Thymus (tissue), 11 donors: Measurements from ENCODE around the gene ZNF688. TPM values are rescaled to one million over a fixed set of nuclear protein-coding genes. Genes with fewer than 3 reads are reported as not detected.

Experiments
- DNase-seq, 9 donors: peaks; one replicate each; pipeline ENCODE4 v3.0.0-alpha.2; 2013; ENCODE audit warnings: low spot score in 9 of 9, low read depth in 6 of 9, missing footprints in 1 of 9
- H3K27ac ChIP-seq, 2 donors: one replicate each; pipeline ENCODE4 v1.5.1; 2013; ENCODE audit warnings: control low read depth in 1 of 2, low read depth in 1 of 2, low read length in 1 of 2, mild to moderate bottlenecking in 1 of 2, moderate library complexity in 1 of 2
- H3K27me3 ChIP-seq, 2 donors: one replicate each; pipeline ENCODE4 v1.5.1; 2013; ENCODE audit warnings: low read length in 1 of 2; ENCODE audit not compliant: control insufficient read depth in 2 of 2, insufficient read depth in 1 of 2
- H3K36me3 ChIP-seq, 2 donors: one replicate each; pipeline ENCODE4 v1.5.1; 2013; ENCODE audit warnings: low read length in 1 of 2, mild to moderate bottlenecking in 1 of 2, moderate library complexity in 1 of 2; ENCODE audit not compliant: control insufficient read depth in 2 of 2, insufficient read depth in 2 of 2
- H3K4me1 ChIP-seq, 2 donors: one replicate each; pipeline ENCODE4 v1.5.1; 2013; ENCODE audit warnings: low read length in 2 of 2; ENCODE audit not compliant: control insufficient read depth in 2 of 2, insufficient read depth in 2 of 2
- H3K4me3 ChIP-seq, 2 donors: one replicate each; pipeline ENCODE4 v1.5.1; 2013; ENCODE audit warnings: low read length in 2 of 2, control low read depth in 1 of 2, mild to moderate bottlenecking in 1 of 2
- H3K9me3 ChIP-seq, 2 donors: one replicate each; pipeline ENCODE4 v1.5.1; 2013; ENCODE audit warnings: low read length in 1 of 2, mild to moderate bottlenecking in 1 of 2; ENCODE audit not compliant: control insufficient read depth in 2 of 2, insufficient read depth in 1 of 2
- WGBS: extraction: QIAGEN DNeasy Blood & Tissue Kit; methylation state at CpG from one replicate; pipeline ENCODE4 v1.1.7; 2013; 5-methylcytosine and 5-hydroxymethylcytosine counted together
- polyA plus RNA-seq: library from polyadenylated mRNA; stranded (reverse); fragments of 200-250 nt; gene quantifications from one replicate; pipeline ENCODE4 v1.2.3, GENCODE V29; 2013
- total RNA-seq: library from RNA; stranded (reverse); fragments of 120-200 nt; gene quantifications from one replicate; pipeline ENCODE4 v1.2.4, GENCODE V29; 2013
- donor health status: healthy.

Gene ZNF688
- total and polyA plus RNA-seq, 2 donors, result 17.5 to 38.1 TPM

- no peak for DNase-seq
- H3K27ac ChIP-seq, result no peak overlapping the region
- H3K4me1 ChIP-seq, result peaks cover 29 to 62% of the 10 kb centered on the region in 2 donors
- no peak overlapping the region for H3K4me3 ChIP-seq
- WGBS, result 85% methylated on average over 7 of the region's 7 CpGs
- H3K9me3 ChIP-seq, result no peaks in the 10 kb centered on the region
- H3K36me3 ChIP-seq, result peaks cover 0 to 4% of the 10 kb centered on the region in 2 donors
- H3K27me3 ChIP-seq, result peaks cover 0 to 7% of the 10 kb centered on the region in 2 donors
Observed at GRCh38 chr16:30565526-30565925, 6.0 kb downstream of the ZNF688 start.

GRCh38 chr16:30562021-30562420 is 9.5 kb downstream of the ZNF688 start:
- no peak overlapping the region for H3K27ac ChIP-seq
- WGBS, result 97% methylated on average over 14 of the region's 14 CpGs
- no peaks in the 10 kb centered on the region for H3K36me3 ChIP-seq
- DNase-seq, result no peak
- H3K9me3 ChIP-seq, result peaks cover 0 to 5% of the 10 kb centered on the region in 2 donors
- H3K4me1 ChIP-seq, result peaks cover 12 to 41% of the 10 kb centered on the region in 2 donors
- H3K27me3 ChIP-seq, result peaks cover 0 to 9% of the 10 kb centered on the region in 2 donors
- H3K4me3 ChIP-seq, result no peak overlapping the region

- peak overlapping the region in 1 of 2 donors; percentile 68 for H3K27ac ChIP-seq
- 19% methylated on average over 46 of the region's 46 CpGs for WGBS
- peaks cover 0 to 3% of the 10 kb centered on the region in 2 donors for H3K36me3 ChIP-seq
- H3K4me1 ChIP-seq, result peaks cover 12 to 40% of the 10 kb centered on the region in 2 donors
- peak in 1 of 9 donors; percentile 47 for DNase-seq
- H3K27me3 ChIP-seq, result peaks cover 0 to 9% of the 10 kb centered on the region in 2 donors
- peak overlapping the region; percentile 43 to 48 for H3K4me3 ChIP-seq
- H3K9me3 ChIP-seq, result peaks cover 0 to 5% of the 10 kb centered on the region in 2 donors
Observed at GRCh38 chr16:30561089-30561816, 10.3 kb downstream of the ZNF688 start.

- peak overlapping the region in 1 of 2 donors; percentile 27 for H3K27ac ChIP-seq
Observed at GRCh38 chr16:30559690-30560089, 11.8 kb downstream of the ZNF688 start.

GRCh38 chr16:30558789-30559377 is 12.6 kb downstream of the ZNF688 start:
- H3K4me3 ChIP-seq, result peak overlapping the region; percentile 73 to 86
- DNase-seq, result no peak
- H3K9me3 ChIP-seq, result peaks cover 0 to 5% of the 10 kb centered on the region in 2 donors
- peaks cover 12 to 35% of the 10 kb centered on the region in 2 donors for H3K4me1 ChIP-seq
- 95% methylated on average over 21 of the region's 21 CpGs for WGBS
- peak overlapping the region; percentile 92 to 97 for H3K27ac ChIP-seq
- H3K36me3 ChIP-seq, result peaks cover 22 to 27% of the 10 kb centered on the region in 2 donors
- peaks cover 0 to 9% of the 10 kb centered on the region in 2 donors for H3K27me3 ChIP-seq

More at GRCh38 chr16:30559690-30560089, 11.8 kb downstream of the ZNF688 start:
- DNase-seq, result no peak
- peaks cover 0 to 9% of the 10 kb centered on the region in 2 donors for H3K27me3 ChIP-seq
- peaks cover 15 to 19% of the 10 kb centered on the region in 2 donors for H3K36me3 ChIP-seq
- 93% methylated on average over 6 of the region's 6 CpGs for WGBS
- peaks cover 0 to 5% of the 10 kb centered on the region in 2 donors for H3K9me3 ChIP-seq
- no peak overlapping the region for H3K4me3 ChIP-seq
- peaks cover 12 to 35% of the 10 kb centered on the region in 2 donors for H3K4me1 ChIP-seq

- peaks cover 12 to 39% of the 10 kb centered on the region in 2 donors for H3K4me1 ChIP-seq
- WGBS, result under 1% methylated on average over 74 of the region's 74 CpGs
- peaks cover 25 to 33% of the 10 kb centered on the region in 2 donors for H3K36me3 ChIP-seq
- peaks cover 0 to 5% of the 10 kb centered on the region in 2 donors for H3K9me3 ChIP-seq
- peak within 1 kb of the TSS; percentile 92 to 97 for H3K27ac ChIP-seq
- peaks cover 0 to 9% of the 10 kb centered on the region in 2 donors for H3K27me3 ChIP-seq
- peak; percentile 76 to 97 (median 87) for DNase-seq
- peak within 1 kb of the TSS; percentile 73 to 86 for H3K4me3 ChIP-seq
Observed at GRCh38 chr16:30557957-30558788, 13.3 kb downstream of the ZNF688 start, which contains the start of gene ZNF764. TSS of gene ZNF764 (minus strand) at chr16:30558374. CDS start at chr16:30558182, 192 bp downstream.

- Histone ChIP-seq H3K27me3 (peaks cover 0 to 9% of the 10 kb centered on the region in 2 donors), H3K4me3 (peak overlapping the region; percentile 73 to 86), H3K4me1 (peaks cover 12 to 44% of the 10 kb centered on the region in 2 donors), H3K9me3 (peaks cover 0 to 5% of the 10 kb centered on the region in 2 donors), H3K27ac (peak overlapping the region; percentile 92 to 97), H3K36me3 (peaks cover 30 to 38% of the 10 kb centered on the region in 2 donors)
- DNase-seq, result no peak
- 3% methylated on average over 17 of the region's 17 CpGs for WGBS
Observed at GRCh38 chr16:30557707-30557956, 13.9 kb downstream of the ZNF688 start.

GRCh38 chr16:30556125-30556473 is 15.4 kb downstream of the ZNF688 start:
- 93% methylated on average over 10 of the region's 10 CpGs for whole genome bisulfite sequencing
- H3K4me1 ChIP-seq, result peaks cover 10 to 52% of the 10 kb centered on the region in 2 donors
- no peak overlapping the region for H3K4me3 ChIP-seq
- no peak for DNase-seq
- peaks cover 0 to 4% of the 10 kb centered on the region in 2 donors for H3K27me3 ChIP-seq
- no peak overlapping the region for H3K27ac ChIP-seq
- peaks cover 32 to 41% of the 10 kb centered on the region in 2 donors for H3K36me3 ChIP-seq
- H3K9me3 ChIP-seq, result peaks cover 0 to 8% of the 10 kb centered on the region in 2 donors
